HG03439 (cell line): ENCODE data around the gene DNAJC12.
"Not testable (repeated sequence)": the region's sequence is repeated elsewhere in the genome, so short reads cannot be mapped to it uniquely, and the experiment has no call there.

Experiments
- ATAC-seq: cut with Tn5 transposase; IDR thresholded peaks from one replicate; pipeline ENCODE4 v1.9.1; 2021; ENCODE audit warnings: mild to moderate bottlenecking, moderate library complexity; ENCODE audit not compliant: unreplicated experiment

The DNAJC12 gene

GRCh38 chr10:67794256-67794655, 43.7 kb downstream of the DNAJC12 start:
- no peak for ATAC-seq

- ATAC-seq, result no peak
These were observed 44.7 kb downstream of the DNAJC12 start for GRCh38 chr10:67793313-67793712.

GRCh38 chr10:67792653-67793052, 45.3 kb downstream of the DNAJC12 start:
- no peak for ATAC-seq

- ATAC-seq, result no peak
These were observed 47.2 kb downstream of the DNAJC12 start for GRCh38 chr10:67790534-67791408.

GRCh38 chr10:67789769-67790168, 48.2 kb downstream of the DNAJC12 start:
- ATAC-seq, result no peak

- peak; percentile 81 for ATAC-seq
These were observed 49.7 kb downstream of the DNAJC12 start for GRCh38 chr10:67788028-67788886.

- no peak for ATAC-seq
These were observed 52.9 kb downstream of the DNAJC12 start for GRCh38 chr10:67785098-67785497.

- ATAC-seq, result no peak
These were observed 53.5 kb downstream of the DNAJC12 start for GRCh38 chr10:67784474-67784873.

- ATAC-seq, result no peak
These were observed 54.2 kb downstream of the DNAJC12 start for GRCh38 chr10:67783606-67784294.

GRCh38 chr10:67782530-67782929, 55.5 kb downstream of the DNAJC12 start:
- no peak for ATAC-seq

GRCh38 chr10:67780759-67781538, 57.0 kb downstream of the DNAJC12 start:
- ATAC-seq, result peak; percentile 81

GRCh38 chr10:67780204-67780621, 57.8 kb downstream of the DNAJC12 start:
- not testable (repeated sequence) for ATAC-seq

- ATAC-seq, result peak; percentile 50
These were observed 58.4 kb downstream of the DNAJC12 start for GRCh38 chr10:67779465-67780203.

- ATAC-seq, result no peak
These were observed 61.6 kb downstream of the DNAJC12 start for GRCh38 chr10:67776371-67776770.

GRCh38 chr10:67775279-67775678, 62.7 kb downstream of the DNAJC12 start:
- ATAC-seq, result no peak

GRCh38 chr10:67772894-67773511, 65.0 kb downstream of the DNAJC12 start:
- ATAC-seq, result peak; percentile 95

- ATAC-seq, result no peak
These were observed 65.8 kb downstream of the DNAJC12 start for GRCh38 chr10:67772151-67772550.

GRCh38 chr10:67771200-67771599, 66.8 kb downstream of the DNAJC12 start:
- ATAC-seq, result no peak

- ATAC-seq, result peak; percentile 74
These were observed 67.5 kb downstream of the DNAJC12 start for GRCh38 chr10:67770537-67770936.
